GM12878 (cell line): Measurements from ENCODE around the gene MYBPHL. TPM values are rescaled to one million over a fixed set of nuclear protein-coding genes. Genes with fewer than 3 reads are reported as not detected.

Experiments
- ATAC-seq: fragments of 200-7000 bp; cut with Tn5 transposase; 3 replicates; pipeline ENCODE4 v1.9.1; 2020; ENCODE audit warnings: mild to moderate bottlenecking, moderate library complexity
- BruUV-seq: library from RNA; stranded (reverse); fragments of 400-500 nt; replicated peaks from 2 replicates; lab custom pipeline; 2021; lab: Mats Ljungman, UMichigan
- CTCF ChIA-PET: fragments of 300-600 bp; sonication (Branson Sonifier 250); formaldehyde crosslinking; extraction: SDS; loops from one replicate; lab custom pipeline; 2021; ENCODE audit warnings: inconsistent platforms; lab: Yijun Ruan, JAX
- POLR2A ChIA-PET: fragments of 350-600 bp; formaldehyde crosslinking; extraction: SDS; loops from one replicate; lab custom pipeline; 2021; ENCODE audit warnings: inconsistent platforms; lab: Charles Lee
- RAD21 ChIA-PET: fragments of 300-600 bp; sonication (Branson Sonifier 250); formaldehyde crosslinking; loops from one replicate; lab custom pipeline; 2023; ENCODE audit warnings: antibody characterized with exemption; ENCODE audit not compliant: unreplicated experiment; lab: Charles Lee
- SMC1A ChIA-PET: fragments of 300-600 bp; sonication (Branson Sonifier 250); formaldehyde crosslinking; loops from one replicate; lab custom pipeline; 2023; ENCODE audit not compliant: unreplicated experiment, uncharacterized antibody; lab: Charles Lee
- DNase-seq: peaks from one replicate; pipeline ENCODE4 v3.0.0-alpha.2; 2011; ENCODE audit warnings: low read depth, low spot score
- FAIRE-seq: peaks from 3 replicates; lab custom pipeline; 2011; peaks lifted over from hg19 to GRCh38; lab: Jason Lieb, UNC
- H2AFZ ChIP-seq: 2 replicates; pipeline ENCODE4 v1.6.0; 2011; ENCODE audit warnings: low read depth, low read length, control low read depth; ENCODE audit not compliant: control insufficient read depth
- H3K27ac ChIP-seq: 2 replicates; pipeline ENCODE4 v1.5.1; 2011; ENCODE audit warnings: control low read depth; ENCODE audit not compliant: control insufficient read depth, insufficient read depth
- H3K27me3 ChIP-seq, 2 experiments: replicated peaks in 1 of 2; 2 replicates each; pipeline versions ENCODE4 v1.6.0 to v1.6.1; 2011; ENCODE audit warnings: low read length in 1 of 2; ENCODE audit not compliant: control insufficient read depth in 2 of 2, insufficient read depth in 2 of 2
- H3K36me3 ChIP-seq, 2 experiments: 2 replicates each; pipeline ENCODE4 v1.5.1; 2011; ENCODE audit warnings: low read length in 1 of 2; ENCODE audit not compliant: control insufficient read depth in 2 of 2, insufficient read depth in 2 of 2
- H3K4me1 ChIP-seq: 2 replicates; pipeline ENCODE4 v1.6.1; 2011; ENCODE audit warnings: mild to moderate bottlenecking, low read length, moderate library complexity, mixed read lengths; ENCODE audit not compliant: control insufficient read depth, insufficient read depth
- H3K4me2 ChIP-seq: 2 replicates; pipeline ENCODE4 v1.6.0; 2011; ENCODE audit warnings: control low read depth; ENCODE audit not compliant: control insufficient read depth, insufficient read depth
- H3K4me3 ChIP-seq: fragments of 200-600 bp; sonication (generic); 2 replicates; pipeline ENCODE4 v1.5.1; 2016
- H3K79me2 ChIP-seq: 2 replicates; pipeline ENCODE4 v1.6.0; 2011; ENCODE audit warnings: low read length; ENCODE audit not compliant: control insufficient read depth, insufficient read depth
- H3K9ac ChIP-seq: 2 replicates; pipeline ENCODE4 v1.8.0; 2011; ENCODE audit warnings: low read length, control low read depth, mixed read lengths; ENCODE audit not compliant: control insufficient read depth, insufficient read depth
- H3K9me3 ChIP-seq: replicated peaks from 3 replicates; pipeline ENCODE4 v1.5.1; 2011; ENCODE audit warnings: mild to moderate bottlenecking, low read length; ENCODE audit not compliant: control insufficient read depth, insufficient read depth
- H4K20me1 ChIP-seq: 2 replicates; pipeline ENCODE4 v1.6.0; 2011; ENCODE audit not compliant: control insufficient read depth, insufficient read depth
- CBX3 ChIP-seq: fragments of 200-600 bp; sonication (generic); IDR thresholded peaks from 2 replicates; pipeline ENCODE4 v1.6.1; 2016; ENCODE audit warnings: low read depth, borderline replicate concordance
- ELK1 ChIP-seq: IDR thresholded peaks from 2 replicates; pipeline ENCODE4 v1.6.1; 2012; ENCODE audit warnings: low read depth, low read length, improper control_type of control experiment
- GATAD2B ChIP-seq: fragments of 450-650 bp; conservative IDR thresholded peaks from 2 replicates; pipeline ENCODE4 v1.6.1; 2017; ENCODE audit warnings: low read depth, mild to moderate bottlenecking, moderate library complexity
- JUNB ChIP-seq: IDR thresholded peaks from 2 replicates; pipeline ENCODE4 v1.6.1; 2016; ENCODE audit warnings: antibody characterized with exemption, mild to moderate bottlenecking
- KLF5 ChIP-seq: fragments of 450-650 bp; IDR thresholded peaks from 2 replicates; pipeline ENCODE4 v1.6.1; 2014; ENCODE audit warnings: mild to moderate bottlenecking; ENCODE audit not compliant: partially characterized antibody
- NRF1 ChIP-seq: conservative IDR thresholded peaks from 2 replicates; pipeline ENCODE4 v1.6.1; 2011; ENCODE audit warnings: mild to moderate bottlenecking, low read depth, low read length, improper control_type of control experiment
- POLR2AphosphoS2 ChIP-seq: IDR thresholded peaks from 2 replicates; pipeline ENCODE4 v1.6.1; 2011; ENCODE audit warnings: low read depth, mild to moderate bottlenecking, low read length, improper control_type of control experiment, moderate library complexity
- RBBP5 ChIP-seq: fragments of 200-600 bp; sonication (generic); conservative IDR thresholded peaks from 2 replicates; pipeline ENCODE4 v1.6.1; 2016
- SMAD5 ChIP-seq: IDR thresholded peaks from 2 replicates; pipeline ENCODE4 v1.6.1; 2016; ENCODE audit warnings: antibody characterized with exemption, low read depth
- WGBS: methylation state at CpG from one replicate; pipeline ENCODE4 v1.1.6; 2016; ENCODE audit warnings: low lambda C conversion rate; ENCODE audit not compliant: insufficient replicate concordance, insufficient coverage; ENCODE audit errors: missing lambda C conversion rate; 5-methylcytosine and 5-hydroxymethylcytosine counted together
- in situ Hi-C: fragments of 300-500 bp; cut with MboI; formaldehyde crosslinking; loops from 9 replicates; pipeline ENCODE4 v1.14.3; 2018; ENCODE audit warnings: mixed read lengths
- intact Hi-C: fragments of 100-400 bp; cut with micrococcal nuclease; formaldehyde crosslinking; loops from one replicate; pipeline ENCODE4 v1.14.2; 2022; ENCODE audit not compliant: unreplicated experiment
- polyA plus RNA-seq, 11 experiments: library from polyadenylated mRNA; depleted of rRNA in 4 of 11; unstranded in 6 of 11; stranded (reverse) in 5 of 11; fragments of >200 nt; fragmentation: Nextera tagmentation in 4 of 11; fragmentation: Illumina TruSeq in 1 of 11; extraction: Ambion mirVana in 4 of 11; extraction: Trizol in 1 of 11; gene quantifications; 1 replicate in 1 of 11; 2 replicates in 10 of 11; pipeline versions ENCODE4 v1.2.1 to v1.2.3, GENCODE V29; 2011 to 2016; ENCODE audit warnings: inconsistent platforms in 2 of 11, missing spikeins in 2 of 11, low read depth in 1 of 11
- total RNA-seq, 4 experiments: library from RNA; depleted of rRNA in 3 of 4; stranded (reverse); fragments of >200 nt in 3 of 4; fragmentation: Illumina TruSeq in 1 of 4; extraction: Trizol in 1 of 4; gene quantifications; 2 replicates each; pipeline versions ENCODE4 v1.2.1 to v1.2.3, GENCODE V29; 2013 to 2021
- TF ChIP-seq, protein P1 (sequence below): fragments of 450-650 bp; IDR thresholded peaks from 2 replicates; pipeline ENCODE4 v1.6.1; 2016; ENCODE audit warnings: mild to moderate bottlenecking, moderate library complexity, borderline replicate concordance

The MYBPHL gene
- total and polyA plus RNA-seq, 10 of the 15 experiments (the other 5 are each of a cell fraction or from before 2014, with no cell fraction given), result 0.16 to 0.75 (median 0.54) TPM; not detected in 7

DNA sequence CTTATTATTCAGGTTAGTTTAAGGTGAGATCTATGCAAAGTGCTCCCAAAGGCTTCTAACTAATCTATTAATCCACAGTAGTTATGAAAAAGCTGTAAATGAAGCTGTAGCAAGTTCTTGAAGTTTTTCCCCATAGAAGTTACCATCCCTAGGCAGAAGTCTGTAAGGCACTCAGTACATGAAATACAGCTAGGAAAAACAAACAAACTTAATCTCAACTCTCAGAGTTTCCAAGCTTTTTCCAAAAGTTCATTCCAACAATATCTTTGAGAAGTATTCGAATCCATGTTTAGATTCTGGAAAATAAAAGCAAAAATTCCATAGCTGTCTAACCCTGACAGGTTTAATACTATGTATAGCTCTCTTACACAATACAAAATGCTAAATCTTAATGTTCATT lies 49.7 kb upstream of the MYBPHL start:
- H3K4me2 ChIP-seq, result no peak overlapping the region
- H2AFZ ChIP-seq, result no peak overlapping the region
- H3K27ac ChIP-seq, result no peak overlapping the region
- H3K27me3 ChIP-seq, result no peaks in the 10 kb centered on the region
- WGBS, result 0% methylated on average over 1 of the region's 1 CpG
- no peaks in the 10 kb centered on the region for H3K9me3 ChIP-seq
- no peak for TF ChIP-seq NRF1
- TF ChIP-seq POLR2AphosphoS2, result no peak
- TF ChIP-seq, protein P1, sequence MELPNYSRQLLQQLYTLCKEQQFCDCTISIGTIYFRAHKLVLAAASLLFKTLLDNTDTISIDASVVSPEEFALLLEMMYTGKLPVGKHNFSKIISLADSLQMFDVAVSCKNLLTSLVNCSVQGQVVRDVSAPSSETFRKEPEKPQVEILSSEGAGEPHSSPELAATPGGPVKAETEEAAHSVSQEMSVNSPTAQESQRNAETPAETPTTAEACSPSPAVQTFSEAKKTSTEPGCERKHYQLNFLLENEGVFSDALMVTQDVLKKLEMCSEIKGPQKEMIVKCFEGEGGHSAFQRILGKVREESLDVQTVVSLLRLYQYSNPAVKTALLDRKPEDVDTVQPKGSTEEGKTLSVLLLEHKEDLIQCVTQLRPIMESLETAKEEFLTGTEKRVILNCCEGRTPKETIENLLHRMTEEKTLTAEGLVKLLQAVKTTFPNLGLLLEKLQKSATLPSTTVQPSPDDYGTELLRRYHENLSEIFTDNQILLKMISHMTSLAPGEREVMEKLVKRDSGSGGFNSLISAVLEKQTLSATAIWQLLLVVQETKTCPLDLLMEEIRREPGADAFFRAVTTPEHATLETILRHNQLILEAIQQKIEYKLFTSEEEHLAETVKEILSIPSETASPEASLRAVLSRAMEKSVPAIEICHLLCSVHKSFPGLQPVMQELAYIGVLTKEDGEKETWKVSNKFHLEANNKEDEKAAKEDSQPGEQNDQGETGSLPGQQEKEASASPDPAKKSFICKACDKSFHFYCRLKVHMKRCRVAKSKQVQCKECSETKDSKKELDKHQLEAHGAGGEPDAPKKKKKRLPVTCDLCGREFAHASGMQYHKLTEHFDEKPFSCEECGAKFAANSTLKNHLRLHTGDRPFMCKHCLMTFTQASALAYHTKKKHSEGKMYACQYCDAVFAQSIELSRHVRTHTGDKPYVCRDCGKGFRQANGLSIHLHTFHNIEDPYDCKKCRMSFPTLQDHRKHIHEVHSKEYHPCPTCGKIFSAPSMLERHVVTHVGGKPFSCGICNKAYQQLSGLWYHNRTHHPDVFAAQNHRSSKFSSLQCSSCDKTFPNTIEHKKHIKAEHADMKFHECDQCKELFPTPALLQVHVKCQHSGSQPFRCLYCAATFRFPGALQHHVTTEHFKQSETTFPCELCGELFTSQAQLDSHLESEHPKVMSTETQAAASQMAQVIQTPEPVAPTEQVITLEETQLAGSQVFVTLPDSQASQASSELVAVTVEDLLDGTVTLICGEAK, result no peak
- TF ChIP-seq KLF5, result no peak
- no peak for TF ChIP-seq RBBP5
- no peak for TF ChIP-seq CBX3
- TF ChIP-seq ELK1, result no peak
- TF ChIP-seq GATAD2B, result no peak
- no peak for TF ChIP-seq JUNB
- TF ChIP-seq SMAD5, result no peak
- DNase-seq (no peak), ATAC-seq (no peak), FAIRE-seq (no peak)
- ChIA-PET SMC1A (no interaction called here), RAD21 (no interaction called here), CTCF (interaction anchor here (0.6 to 1.5 kb wide), 3 partner anchors 43 to 176 kb away, joined by 3 to 6 read pairs (median 4); no protein-coding TSS in a partner anchor), POLR2A (no interaction called here)
- BruUV-seq, result no TSS peak
- no peak overlapping the region for H3K9ac ChIP-seq
- H3K4me1 ChIP-seq, result no peaks in the 10 kb centered on the region
- in situ Hi-C loops, result no loop called here
- intact Hi-C loops, result no loop called here
- H4K20me1 ChIP-seq, result no peaks in the 10 kb centered on the region
- no peak overlapping the region for H3K4me3 ChIP-seq
- H3K79me2 ChIP-seq, result no peaks in the 10 kb centered on the region
- H3K36me3 ChIP-seq, result no peaks in the 10 kb centered on the region; a peak in 1 of 4 replicates
